ENCODE data around the gene NAT8L.

Gene NAT8L

GRCh38 chr4:2075987-2076907 is 17.1 kb downstream of the NAT8L start:
- no peak for DNase-seq (ENCODE audit: low read depth)

- DNase-seq (ENCODE audit: low read depth): no peak
Observed at GRCh38 chr4:2076908-2077536, 17.9 kb downstream of the NAT8L start.

DNA sequence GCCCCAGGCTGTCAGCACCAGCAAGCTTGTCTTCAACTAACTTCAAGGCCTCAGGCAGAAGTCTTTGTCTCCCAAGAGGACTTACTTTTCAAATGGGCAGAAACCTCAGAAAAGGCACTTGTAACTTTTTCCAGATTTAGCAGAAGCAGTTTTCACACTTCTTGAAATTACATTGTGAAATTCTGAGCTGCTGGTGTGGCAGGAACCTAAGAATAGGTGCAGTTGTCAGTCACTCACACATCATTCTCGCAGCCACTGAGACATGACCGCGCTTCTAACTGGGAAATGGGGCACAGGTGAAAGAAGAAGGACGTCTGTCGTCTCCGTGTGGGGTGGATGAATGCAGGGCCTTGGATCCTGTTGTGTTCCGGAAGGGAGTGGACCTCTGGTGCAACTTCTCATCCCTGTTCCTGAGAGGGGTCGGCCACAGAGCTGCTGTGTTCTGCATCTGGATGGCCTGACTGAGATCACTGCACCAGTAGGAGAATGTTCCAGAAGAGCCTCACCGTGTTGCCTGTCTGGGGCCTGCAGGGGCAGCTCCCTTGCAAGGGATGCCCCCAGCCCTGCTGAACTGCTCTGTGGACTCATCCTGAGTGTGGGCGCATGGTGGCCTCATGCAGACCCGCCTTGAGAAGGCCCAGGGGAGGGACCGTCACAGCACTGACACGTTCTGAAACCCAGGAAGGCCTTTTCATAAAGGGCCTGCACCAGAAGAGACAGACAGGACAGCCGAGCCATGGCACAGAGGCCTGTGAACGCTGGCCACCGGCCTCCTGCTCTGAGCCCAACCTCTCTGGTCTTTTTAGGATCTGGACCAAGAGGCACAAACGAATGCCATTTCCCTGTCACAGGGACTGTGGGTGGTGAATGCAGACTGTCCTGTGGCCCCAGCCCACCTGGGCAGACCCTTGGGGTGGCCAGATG is 18.7 kb downstream of the NAT8L start:
- DNase-seq (ENCODE audit: low read depth): no peak

DNA sequence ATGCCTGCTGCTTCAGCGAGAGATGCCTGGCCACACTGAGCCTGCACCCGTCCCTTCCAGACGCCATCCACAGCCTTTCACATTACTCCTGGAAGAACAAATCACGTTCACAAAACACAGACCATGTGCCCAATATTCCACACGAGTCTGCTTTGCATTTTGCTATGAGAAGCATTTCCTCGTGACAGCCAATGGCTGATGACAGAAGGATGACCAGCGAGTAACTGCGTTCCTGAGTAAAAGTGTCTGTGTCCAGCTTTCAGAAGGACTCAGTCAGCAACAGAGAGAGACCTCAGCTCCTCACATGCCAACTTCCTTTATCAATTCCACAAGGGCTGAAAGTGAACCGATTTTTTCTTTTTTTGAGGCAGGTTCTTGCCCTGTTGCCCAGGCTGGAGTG is 19.5 kb downstream of the NAT8L start:
- no peak for DNase-seq (ENCODE audit: low read depth)

GRCh38 chr4:2079006-2079405 is 19.9 kb downstream of the NAT8L start:
- no peak for DNase-seq (ENCODE audit: low read depth)

- DNase-seq (ENCODE audit: low read depth): no peak
Observed at GRCh38 chr4:2079926-2080325, 20.8 kb downstream of the NAT8L start.

DNA sequence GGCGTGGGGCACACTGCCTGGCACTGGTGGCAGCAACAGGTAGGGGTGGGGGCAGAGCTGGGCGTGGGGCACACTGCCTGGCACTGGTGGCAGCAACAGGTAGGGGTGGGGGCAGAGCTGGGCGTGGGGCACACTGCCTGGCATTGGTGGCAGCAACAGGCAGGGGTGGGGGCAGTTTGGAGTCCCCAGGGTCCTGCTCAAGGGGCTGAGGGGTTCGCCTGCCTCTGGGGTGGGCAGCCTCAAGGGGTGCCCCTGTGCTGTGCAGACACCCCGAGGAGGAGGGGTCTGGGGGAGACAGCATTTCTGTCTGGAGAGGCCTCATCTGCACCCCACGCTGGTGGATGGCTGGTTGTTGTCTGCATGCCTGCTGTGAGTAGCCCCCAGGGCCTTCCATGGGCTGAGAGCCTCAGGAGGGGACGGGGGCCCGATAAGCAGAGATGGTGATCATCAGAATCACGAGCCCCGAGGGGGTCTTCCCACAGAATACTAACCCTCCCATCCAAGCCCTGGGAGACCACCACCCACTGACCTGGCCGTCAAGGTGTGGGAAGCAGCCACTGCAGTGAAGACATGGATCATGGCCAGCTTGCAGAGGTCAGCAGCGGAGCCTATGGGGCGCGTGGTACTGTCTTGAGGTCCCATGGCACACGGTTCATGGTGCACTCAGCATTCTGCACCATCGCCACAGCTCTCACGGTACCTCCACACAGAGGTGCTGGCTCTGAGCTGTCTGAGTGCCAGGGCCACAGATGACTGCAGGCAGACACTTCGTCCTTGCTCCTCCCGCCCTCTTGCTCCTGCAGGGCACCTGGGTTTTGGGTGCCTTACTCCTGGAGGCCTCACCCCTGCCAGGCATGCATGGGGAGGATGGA is 21.5 kb downstream of the NAT8L start:
- DNase-seq (ENCODE audit: low read depth): no peak

GRCh38 chr4:2081540-2081939 is 22.4 kb downstream of the NAT8L start:
- no peak for DNase-seq (ENCODE audit: low read depth)

DNA sequence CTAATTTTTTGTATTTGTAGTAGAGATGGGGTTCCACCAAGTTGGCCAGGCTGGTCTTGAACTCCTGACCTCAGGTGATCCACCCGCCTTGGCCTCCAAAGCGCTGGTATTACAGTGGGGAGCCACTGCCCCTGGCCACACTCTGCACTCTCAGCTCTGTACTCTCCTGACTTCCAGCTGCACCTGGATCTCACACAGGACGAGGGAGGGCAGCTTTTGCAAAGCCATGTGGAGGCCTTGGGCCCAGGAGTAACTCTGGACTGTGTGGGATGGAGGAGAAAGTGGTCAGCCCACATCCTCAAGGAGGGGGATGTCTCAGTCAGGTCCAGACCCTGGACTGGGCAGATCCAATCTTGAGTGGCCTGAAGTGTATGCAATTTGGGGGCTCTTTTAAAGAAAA is 23.0 kb downstream of the NAT8L start:
- DNase-seq (ENCODE audit: low read depth): no peak

- no peak for DNase-seq (ENCODE audit: low read depth)
Observed at GRCh38 chr4:2082627-2083026, 23.5 kb downstream of the NAT8L start.

DNA sequence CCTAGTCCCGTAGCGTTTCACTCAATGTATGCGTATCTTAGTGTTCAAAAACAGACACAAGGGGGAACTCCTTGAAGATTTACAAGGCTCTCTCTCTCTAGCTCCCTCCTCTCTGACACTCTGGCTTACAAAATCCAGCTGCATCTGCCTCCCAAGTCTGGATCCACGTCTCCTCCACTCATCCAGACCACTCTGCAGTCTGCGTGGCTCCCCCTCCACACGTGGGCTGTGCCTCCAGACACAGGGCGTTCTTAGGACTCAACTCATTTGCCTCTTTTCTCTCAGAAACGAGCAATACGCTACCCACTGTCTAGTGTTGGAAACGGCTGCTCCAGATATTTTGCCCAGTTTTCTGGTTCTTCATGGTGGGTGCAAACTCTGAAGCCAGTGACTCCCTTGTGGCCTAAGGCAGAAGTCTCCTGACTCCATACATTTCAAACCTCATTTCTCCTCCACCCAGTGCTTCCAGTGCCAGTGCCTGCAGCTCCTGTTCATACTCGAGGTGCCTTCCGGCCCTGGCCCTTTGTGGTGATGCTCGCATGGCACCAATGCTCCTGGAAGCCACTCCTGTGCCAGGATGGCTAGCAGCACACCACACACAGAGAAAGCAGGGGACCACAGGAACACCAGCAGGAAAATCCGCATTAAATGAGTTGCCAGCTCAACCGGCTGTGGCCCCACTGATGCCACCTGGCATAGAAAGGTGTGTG is 24.1 kb downstream of the NAT8L start:
- DNase-seq (ENCODE audit: low read depth): no peak

GRCh38 chr4:2083826-2084160 is 24.7 kb downstream of the NAT8L start:
- no peak for DNase-seq (ENCODE audit: low read depth)

- DNase-seq (ENCODE audit: low read depth): no peak
Observed at GRCh38 chr4:2084316-2084715, 25.2 kb downstream of the NAT8L start.

DNA sequence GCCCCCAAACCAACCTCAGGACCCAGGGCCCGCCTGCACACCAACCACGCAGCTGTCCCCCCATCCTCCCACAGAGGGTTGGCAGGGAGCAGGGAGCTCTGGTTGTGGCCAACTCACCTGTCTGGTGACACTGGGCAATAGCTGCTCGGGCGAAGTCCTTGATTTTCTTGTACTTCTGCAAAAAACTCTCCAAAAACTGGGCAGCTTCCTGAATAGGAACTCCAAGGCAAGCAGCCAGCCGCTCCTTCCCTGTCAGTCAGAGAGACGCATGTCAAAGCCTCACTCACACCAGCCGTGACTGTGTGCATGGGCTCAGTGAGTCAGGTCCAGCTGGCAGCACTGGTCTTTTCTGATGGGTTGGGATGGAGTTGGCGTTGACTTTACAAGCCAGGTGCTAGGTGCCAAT is 26.4 kb downstream of the NAT8L start:
- DNase-seq (ENCODE audit: low read depth): no peak

- no peak for DNase-seq (ENCODE audit: low read depth)
Observed at GRCh38 chr4:2087170-2087569, 28.0 kb downstream of the NAT8L start.

DNA sequence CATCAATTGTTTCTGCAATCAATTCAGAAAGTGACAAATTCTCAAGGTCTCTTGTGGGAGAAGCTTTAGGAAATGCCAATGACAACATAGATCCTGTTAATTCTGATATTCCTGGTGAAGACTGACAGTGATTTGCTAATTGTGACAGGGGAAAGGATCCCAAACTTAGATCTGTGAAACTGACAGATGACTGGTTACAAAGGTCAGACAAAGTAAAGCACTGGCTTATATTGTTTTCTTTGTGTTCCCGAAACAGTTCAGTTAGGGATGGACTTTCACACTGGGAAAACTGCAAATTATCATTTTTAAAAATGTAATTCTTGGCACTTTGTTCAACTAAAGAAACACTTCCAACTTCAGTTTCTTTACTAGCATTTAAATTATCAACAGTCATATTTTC is 30.1 kb downstream of the NAT8L start:
- DNase-seq (ENCODE audit: low read depth): no peak

- DNase-seq (ENCODE audit: low read depth): no peak
Observed at GRCh38 chr4:2090642-2091041, 31.5 kb downstream of the NAT8L start.

- no peak for DNase-seq (ENCODE audit: low read depth)
Observed at GRCh38 chr4:2091990-2092668, 33.0 kb downstream of the NAT8L start.

GRCh38 chr4:2092669-2093053 is 33.5 kb downstream of the NAT8L start:
- no peak for DNase-seq (ENCODE audit: low read depth)

DNA sequence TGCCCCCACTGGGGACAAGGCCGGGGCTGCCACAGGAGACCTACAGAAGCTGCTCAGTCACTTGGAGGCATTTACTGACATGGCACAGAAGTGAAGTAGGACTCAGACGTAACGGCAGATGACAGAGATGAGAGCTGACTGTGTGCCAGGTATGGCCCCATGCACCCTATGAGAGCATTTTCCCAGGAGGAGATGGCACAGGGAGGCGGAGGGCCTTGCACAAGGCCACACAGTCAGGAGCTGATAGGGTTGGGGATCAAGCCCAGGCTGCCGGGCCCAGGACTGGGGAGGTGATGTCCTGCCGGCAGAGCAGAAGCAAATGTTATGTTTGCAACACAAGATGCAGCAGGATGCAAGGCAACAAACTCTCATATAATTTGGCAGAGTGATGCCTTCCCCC is 34.1 kb downstream of the NAT8L start:
- no peak for DNase-seq (ENCODE audit: low read depth)
